HepG2 (cell line): ENCODE data around the gene TSPAN11. TPM values are rescaled to one million over a fixed set of nuclear protein-coding genes. Genes with fewer than 3 reads are reported as not detected.

ENCODE experiments used
- ATAC-seq: fragments of 200-7000 bp; cut with Tn5 transposase; 3 replicates; pipeline ENCODE4 v1.9.1; 2020; ENCODE audit warnings: mild to moderate bottlenecking, moderate library complexity
- BruUV-seq: library from RNA; stranded (reverse); fragments of 400-500 nt; replicated peaks from 2 replicates; lab custom pipeline; 2021; lab: Mats Ljungman, UMichigan
- CTCF ChIA-PET: fragments of 300-600 bp; formaldehyde crosslinking; extraction: SDS; loops from one replicate; lab custom pipeline; 2021; ENCODE audit warnings: low total read pairs, inconsistent platforms, low intra/inter-chr PET ratio; lab: Yijun Ruan, JAX
- POLR2A ChIA-PET: fragments of 350-600 bp; sonication (Branson Sonifier 250); formaldehyde crosslinking; loops from one replicate; lab custom pipeline; 2020; ENCODE audit warnings: antibody characterized with exemption, inconsistent platforms; lab: Yijun Ruan, JAX
- DNase-seq: peaks from one replicate; pipeline ENCODE4 v3.0.0-alpha.2; 2015; ENCODE audit warnings: low spot score
- FAIRE-seq: peaks from 3 replicates; lab custom pipeline; 2011; peaks lifted over from hg19 to GRCh38; lab: Jason Lieb, UNC
- H2AFZ ChIP-seq: one replicate; pipeline ENCODE4 v1.6.1; 2011; ENCODE audit warnings: low read length, inconsistent platforms
- H3K27ac ChIP-seq: fragments of 300-600 bp; 3 replicates; pipeline ENCODE4 v1.8.0; 2011; ENCODE audit warnings: mixed run types, mild to moderate bottlenecking, mixed read lengths, low read length, inconsistent platforms; ENCODE audit not compliant: insufficient read depth; ENCODE audit errors: extremely low read length
- H3K27me3 ChIP-seq, 2 experiments: fragments of 200-600 bp in 1 of 2; 2 replicates in 1 of 2; 3 replicates in 1 of 2; pipeline versions ENCODE4 v1.6.0 to v1.8.0; 2011; ENCODE audit warnings: low read length in 2 of 2, mild to moderate bottlenecking in 2 of 2, moderate library complexity in 2 of 2, inconsistent platforms in 1 of 2; ENCODE audit not compliant: insufficient read depth in 2 of 2, control insufficient read depth in 1 of 2
- H3K36me3 ChIP-seq, 2 experiments: fragments of 200-600 bp in 1 of 2; replicated peaks in 1 of 2; 2 replicates in 1 of 2; 3 replicates in 1 of 2; pipeline versions ENCODE4 v1.5.1 to v1.8.0; 2011; ENCODE audit warnings: low read length in 2 of 2, inconsistent platforms in 1 of 2; ENCODE audit not compliant: insufficient read depth in 2 of 2, control insufficient read depth in 1 of 2
- H3K4me1 ChIP-seq: 2 replicates; pipeline ENCODE4 v1.5.1; 2012; ENCODE audit warnings: low read length, inconsistent platforms; ENCODE audit not compliant: insufficient read depth
- H3K4me2 ChIP-seq: 2 replicates; pipeline ENCODE4 v1.6.0; 2011; ENCODE audit warnings: low read depth, low read length, inconsistent platforms
- H3K4me3 ChIP-seq, 3 experiments: fragments of 200-600 bp in 1 of 3; sonication (generic), shearing (Covaris generic) in 1 of 3; replicated peaks in 1 of 3; 2 replicates each; pipeline ENCODE4 v1.5.1; 2011 to 2016; ENCODE audit warnings: low read length in 3 of 3, inconsistent platforms in 2 of 3, low read depth in 2 of 3, mild to moderate bottlenecking in 2 of 3, control low read depth in 1 of 3, mixed read lengths in 1 of 3; ENCODE audit not compliant: insufficient read depth in 1 of 3
- H3K79me2 ChIP-seq: one replicate; pipeline ENCODE4 v1.6.1; 2011; ENCODE audit warnings: low read length, inconsistent platforms; ENCODE audit not compliant: insufficient read depth
- H3K9ac ChIP-seq: 2 replicates; pipeline ENCODE4 v1.6.0; 2011; ENCODE audit warnings: mild to moderate bottlenecking, low read depth, low read length, inconsistent platforms; ENCODE audit not compliant: insufficient read depth
- H3K9me3 ChIP-seq: 2 replicates; pipeline ENCODE4 v1.5.1; 2012; ENCODE audit warnings: mild to moderate bottlenecking, low read length
- H4K20me1 ChIP-seq: 2 replicates; pipeline ENCODE4 v1.6.0; 2011; ENCODE audit warnings: inconsistent platforms, mild to moderate bottlenecking, low read length, moderate library complexity; ENCODE audit not compliant: insufficient read depth
- ARID2 ChIP-seq: sonication (generic); formaldehyde crosslinking; IDR thresholded peaks from 2 replicates; pipeline ENCODE4 v1.8.1; 2022; ENCODE audit warnings: mild to moderate bottlenecking, missing genetic modification reagents, borderline replicate concordance
- CENPBD1 ChIP-seq: sonication (generic); formaldehyde crosslinking; IDR thresholded peaks from 2 replicates; pipeline ENCODE4 v1.8.0; 2022; ENCODE audit warnings: missing genetic modification reagents, low read depth, mild to moderate bottlenecking, borderline replicate concordance
- GLI4 ChIP-seq: sonication (generic); formaldehyde crosslinking; IDR thresholded peaks from 2 replicates; pipeline ENCODE4 v1.5.1; 2020; ENCODE audit warnings: missing genetic modification reagents, mild to moderate bottlenecking, moderate library complexity, borderline replicate concordance
- RXRB ChIP-seq: IDR thresholded peaks from 2 replicates; pipeline ENCODE4 v1.6.1; 2016; ENCODE audit warnings: borderline replicate concordance, missing genetic modification reagents, missing compliant biosample characterization
- SATB2 ChIP-seq: sonication (generic); formaldehyde crosslinking; IDR thresholded peaks from 2 replicates; pipeline ENCODE4 v1.5.0; 2020; ENCODE audit warnings: missing genetic modification reagents
- ZBTB40 ChIP-seq, 2 experiments: fragments of 450-650 bp in 1 of 2; sonication (generic) in 1 of 2; formaldehyde crosslinking in 1 of 2; IDR thresholded peaks; 2 replicates each; pipeline versions ENCODE4 v1.6.1 to v1.8.0; 2016 to 2022; ENCODE audit warnings: antibody characterized with exemption in 1 of 2, mild to moderate bottlenecking in 1 of 2, missing genetic modification reagents in 1 of 2
- ZFP41 ChIP-seq: sonication (generic); formaldehyde crosslinking; IDR thresholded peaks from 2 replicates; pipeline ENCODE4 v1.4.0; 2020; ENCODE audit warnings: mild to moderate bottlenecking, missing genetic modification reagents, borderline replicate concordance
- ZNF713 ChIP-seq: sonication (generic); formaldehyde crosslinking; IDR thresholded peaks from 2 replicates; pipeline ENCODE4 v1.4.0; 2020; ENCODE audit warnings: mild to moderate bottlenecking, missing genetic modification reagents
- ZSCAN9 ChIP-seq: IDR thresholded peaks from 2 replicates; pipeline ENCODE4 v1.6.1; 2016; ENCODE audit warnings: borderline replicate concordance
- WGBS: methylation state at CpG from one replicate; pipeline ENCODE4 v1.1.6; 2017; ENCODE audit warnings: low lambda C conversion rate; 5-methylcytosine and 5-hydroxymethylcytosine counted together
- in situ Hi-C: cut with HindIII; loops from 2 replicates; pipeline ENCODE4 v1.10.0; 2017; ENCODE audit warnings: low pct_unique_long_range_greater_than_20kb; ENCODE audit not compliant: extremely low pct_ligation_motif_present
- intact Hi-C: fragments of 100-400 bp; cut with micrococcal nuclease; formaldehyde crosslinking; loops from one replicate; pipeline ENCODE4 v1.10.0; 2022; ENCODE audit not compliant: unreplicated experiment
- polyA plus RNA-seq, 8 experiments: library from polyadenylated mRNA; depleted of rRNA in 3 of 8; stranded (reverse) in 7 of 8; unstranded in 1 of 8; fragments of >200 nt; fragmentation: Illumina TruSeq in 4 of 8; extraction: Trizol in 4 of 8; gene quantifications; 2 replicates each; pipeline versions ENCODE4 v1.2.1 to v1.2.3, GENCODE V29; 2011 to 2016; ENCODE audit warnings: low read depth in 4 of 8, missing spikeins in 1 of 8, mixed read lengths in 1 of 8; ENCODE audit not compliant: insufficient read depth in 1 of 8
- total RNA-seq, 5 experiments: library from RNA; depleted of rRNA; stranded (reverse); fragments of >200 nt; fragmentation: Illumina TruSeq; extraction: Trizol; gene quantifications; 2 replicates each; pipeline ENCODE4 v1.2.3, GENCODE V29; 2016; ENCODE audit warnings: low read depth in 1 of 5
- TF ChIP-seq, protein P1 (sequence below): sonication (generic); formaldehyde crosslinking; IDR thresholded peaks from 2 replicates; pipeline ENCODE4 v1.4.0; 2020; ENCODE audit warnings: mild to moderate bottlenecking, missing genetic modification reagents

The TSPAN11 gene
- total and polyA plus RNA-seq, 2 of the 13 experiments (the other 11 are each of a cell fraction or from before 2014, with no cell fraction given) = 0.01 to 0.07 TPM

GRCh38 chr12:31019976-31020375, 93.4 kb downstream of the TSPAN11 start:
- Histone ChIP-seq H3K4me2 (no peak overlapping the region), H3K9me3 (no peaks in the 10 kb centered on the region), H3K79me2 (no peaks in the 10 kb centered on the region), H3K4me1 (no peaks in the 10 kb centered on the region), H3K27me3 (peaks cover 2 to 11% of the 10 kb centered on the region in 2 experiments; a peak in 3 of 5 replicates), H4K20me1 (no peaks in the 10 kb centered on the region), H3K27ac (no peak overlapping the region), H3K4me3 (no peak overlapping the region), H3K36me3 (no peaks in the 10 kb centered on the region), H3K9ac (no peak overlapping the region), H2AFZ (no peak overlapping the region)
- intact Hi-C loops (no loop called here), in situ Hi-C loops (no loop called here)
- CTCF ChIA-PET = no interaction called here
- POLR2A ChIA-PET = no interaction called here
- FAIRE-seq (no peak), ATAC-seq (no peak), DNase-seq (no peak)
- 46% methylated on average over 14 of the region's 14 CpGs for WGBS
- BruUV-seq = no TSS peak
- no peak for TF ChIP-seq ZSCAN9
- TF ChIP-seq ZFP41 (CRISPR knock-in tag) = no peak
- no peak for TF ChIP-seq RXRB
- TF ChIP-seq ARID2 (CRISPR knock-in tag) = no peak
- no peak for TF ChIP-seq ZNF713 (CRISPR knock-in tag)
- TF ChIP-seq ZBTB40 (IDR thresholded peaks at IDR 0.05) = no peak
- no peak for TF ChIP-seq ZBTB40 (CRISPR knock-in tag; IDR thresholded peaks at IDR 0.05)
- TF ChIP-seq, protein P1, sequence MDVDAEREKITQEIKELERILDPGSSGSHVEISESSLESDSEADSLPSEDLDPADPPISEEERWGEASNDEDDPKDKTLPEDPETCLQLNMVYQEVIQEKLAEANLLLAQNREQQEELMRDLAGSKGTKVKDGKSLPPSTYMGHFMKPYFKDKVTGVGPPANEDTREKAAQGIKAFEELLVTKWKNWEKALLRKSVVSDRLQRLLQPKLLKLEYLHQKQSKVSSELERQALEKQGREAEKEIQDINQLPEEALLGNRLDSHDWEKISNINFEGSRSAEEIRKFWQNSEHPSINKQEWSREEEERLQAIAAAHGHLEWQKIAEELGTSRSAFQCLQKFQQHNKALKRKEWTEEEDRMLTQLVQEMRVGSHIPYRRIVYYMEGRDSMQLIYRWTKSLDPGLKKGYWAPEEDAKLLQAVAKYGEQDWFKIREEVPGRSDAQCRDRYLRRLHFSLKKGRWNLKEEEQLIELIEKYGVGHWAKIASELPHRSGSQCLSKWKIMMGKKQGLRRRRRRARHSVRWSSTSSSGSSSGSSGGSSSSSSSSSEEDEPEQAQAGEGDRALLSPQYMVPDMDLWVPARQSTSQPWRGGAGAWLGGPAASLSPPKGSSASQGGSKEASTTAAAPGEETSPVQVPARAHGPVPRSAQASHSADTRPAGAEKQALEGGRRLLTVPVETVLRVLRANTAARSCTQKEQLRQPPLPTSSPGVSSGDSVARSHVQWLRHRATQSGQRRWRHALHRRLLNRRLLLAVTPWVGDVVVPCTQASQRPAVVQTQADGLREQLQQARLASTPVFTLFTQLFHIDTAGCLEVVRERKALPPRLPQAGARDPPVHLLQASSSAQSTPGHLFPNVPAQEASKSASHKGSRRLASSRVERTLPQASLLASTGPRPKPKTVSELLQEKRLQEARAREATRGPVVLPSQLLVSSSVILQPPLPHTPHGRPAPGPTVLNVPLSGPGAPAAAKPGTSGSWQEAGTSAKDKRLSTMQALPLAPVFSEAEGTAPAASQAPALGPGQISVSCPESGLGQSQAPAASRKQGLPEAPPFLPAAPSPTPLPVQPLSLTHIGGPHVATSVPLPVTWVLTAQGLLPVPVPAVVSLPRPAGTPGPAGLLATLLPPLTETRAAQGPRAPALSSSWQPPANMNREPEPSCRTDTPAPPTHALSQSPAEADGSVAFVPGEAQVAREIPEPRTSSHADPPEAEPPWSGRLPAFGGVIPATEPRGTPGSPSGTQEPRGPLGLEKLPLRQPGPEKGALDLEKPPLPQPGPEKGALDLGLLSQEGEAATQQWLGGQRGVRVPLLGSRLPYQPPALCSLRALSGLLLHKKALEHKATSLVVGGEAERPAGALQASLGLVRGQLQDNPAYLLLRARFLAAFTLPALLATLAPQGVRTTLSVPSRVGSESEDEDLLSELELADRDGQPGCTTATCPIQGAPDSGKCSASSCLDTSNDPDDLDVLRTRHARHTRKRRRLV (CRISPR knock-in tag) = no peak
- no peak for TF ChIP-seq CENPBD1 (CRISPR knock-in tag)
- TF ChIP-seq GLI4 (CRISPR knock-in tag) = no peak
- TF ChIP-seq SATB2 (CRISPR knock-in tag) = no peak
